ENCODE measurements around the gene ZNF525. TPM values are rescaled to one million over a fixed set of nuclear protein-coding genes. Genes with fewer than 3 reads are reported as not detected.
A peak's percentile ranks its signal among the peaks of the same experiment; 100 is the strongest.
"Not testable (repeated sequence)": the region's sequence is repeated elsewhere in the genome, so short reads cannot be mapped to it uniquely, and the experiment has no call there.

ZNF525 gene
- polyA plus RNA-seq, 1 donor from 2014 or later, result 12.4 TPM

DNA sequence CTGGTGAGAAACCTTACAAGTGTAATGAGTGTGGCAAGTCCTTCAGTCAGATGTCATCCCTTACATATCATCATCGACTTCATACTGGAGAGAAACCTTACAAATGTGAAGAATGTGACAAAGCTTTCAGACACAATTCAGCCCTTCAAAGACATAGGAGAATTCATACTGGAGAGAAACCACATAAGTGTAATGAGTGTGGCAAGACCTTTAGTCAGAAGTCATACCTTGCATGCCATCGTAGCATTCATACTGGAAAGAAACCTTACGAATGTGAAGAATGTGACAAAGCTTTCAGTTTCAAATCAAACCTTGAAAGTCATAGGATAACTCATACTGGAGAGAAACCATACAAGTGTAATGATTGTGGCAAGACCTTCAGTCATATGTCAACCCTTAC is 15.9 kb downstream of the ZNF525 start:
- Mint-ChIP-seq H3K9me3 (peaks cover 32 to 44% (median 39%) of the 10 kb centered on the region in 3 donors), H3K36me3 (peaks cover 59% of the 10 kb centered on the region), H3K4me3 (no peak overlapping the region), H3K27ac (no peak overlapping the region), H3K4me1 (no peaks in the 10 kb centered on the region), H3K27me3 (no peaks in the 10 kb centered on the region)

GRCh38 chr19:53388168-53388567 is 22.7 kb downstream of the ZNF525 start:
- Mint-ChIP-seq H3K27ac (no peak overlapping the region), H3K4me3 (peak overlapping the region in 1 of 4 donors; percentile 2), H3K27me3 (no peaks in the 10 kb centered on the region), H3K4me1 (no peaks in the 10 kb centered on the region), H3K36me3 (peaks cover 20% of the 10 kb centered on the region), H3K9me3 (peaks cover 22 to 41% (median 29%) of the 10 kb centered on the region in 3 donors)

- Mint-ChIP-seq H3K4me3 (no peak overlapping the region), H3K27me3 (no peaks in the 10 kb centered on the region), H3K27ac (no peak overlapping the region), H3K9me3 (peaks cover 20 to 34% (median 27%) of the 10 kb centered on the region in 3 donors), H3K4me1 (peaks cover 0 to 4% (median 1%) of the 10 kb centered on the region in 3 donors), H3K36me3 (peaks cover 19% of the 10 kb centered on the region)
Measured at GRCh38 chr19:53388904-53389303, 23.4 kb downstream of the ZNF525 start.

DNA sequence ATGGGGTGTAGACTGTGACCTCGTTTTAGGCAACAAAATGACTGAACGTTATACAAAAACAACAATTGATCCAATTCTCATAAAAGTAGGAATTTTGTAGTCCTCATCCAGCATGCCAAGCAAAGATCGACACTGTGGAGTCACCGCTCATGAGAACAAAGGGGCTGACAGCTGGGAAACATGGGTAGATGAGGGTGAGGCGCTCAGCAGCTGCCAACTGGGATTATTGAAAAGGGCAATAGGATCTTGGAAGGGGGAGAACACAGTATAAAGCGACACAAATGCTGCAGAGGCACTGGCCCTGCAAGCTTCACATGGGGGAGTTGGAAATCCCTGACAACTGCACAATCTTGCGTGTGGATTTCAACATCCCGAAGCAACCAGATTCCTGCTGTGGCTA is 24.1 kb downstream of the ZNF525 start:
- no peak overlapping the region for H3K27ac Mint-ChIP-seq
- H3K27me3 Mint-ChIP-seq, result no peaks in the 10 kb centered on the region
- H3K9me3 Mint-ChIP-seq, result peaks cover 19 to 32% (median 26%) of the 10 kb centered on the region in 3 donors
- H3K36me3 Mint-ChIP-seq, result peaks cover 17% of the 10 kb centered on the region
- H3K4me3 Mint-ChIP-seq, result no peak overlapping the region
- peaks cover 1 to 5% (median 2%) of the 10 kb centered on the region in 3 donors for H3K4me1 Mint-ChIP-seq

GRCh38 chr19:53389978-53390377 is 24.5 kb downstream of the ZNF525 start:
- H3K27me3 Mint-ChIP-seq, result no peaks in the 10 kb centered on the region
- H3K9me3 Mint-ChIP-seq, result peaks cover 16 to 28% (median 24%) of the 10 kb centered on the region in 3 donors
- no peak overlapping the region for H3K4me3 Mint-ChIP-seq
- peaks cover 4 to 9% (median 5%) of the 10 kb centered on the region in 3 donors for H3K4me1 Mint-ChIP-seq
- H3K27ac Mint-ChIP-seq, result no peak overlapping the region
- peaks cover 13% of the 10 kb centered on the region for H3K36me3 Mint-ChIP-seq

GRCh38 chr19:53394522-53394973 is 29.0 kb downstream of the ZNF525 start:
- Mint-ChIP-seq H3K27ac (peak overlapping the region; percentile 90 to 96 (median 93)), H3K4me3 (peak overlapping the region; percentile 97 to 99 (median 98)), H3K9me3 (peaks cover 8 to 14% (median 13%) of the 10 kb centered on the region in 3 donors), H3K27me3 (no peaks in the 10 kb centered on the region), H3K4me1 (peaks cover 11 to 34% (median 21%) of the 10 kb centered on the region in 3 donors), H3K36me3 (peaks cover 11% of the 10 kb centered on the region)

DNA sequence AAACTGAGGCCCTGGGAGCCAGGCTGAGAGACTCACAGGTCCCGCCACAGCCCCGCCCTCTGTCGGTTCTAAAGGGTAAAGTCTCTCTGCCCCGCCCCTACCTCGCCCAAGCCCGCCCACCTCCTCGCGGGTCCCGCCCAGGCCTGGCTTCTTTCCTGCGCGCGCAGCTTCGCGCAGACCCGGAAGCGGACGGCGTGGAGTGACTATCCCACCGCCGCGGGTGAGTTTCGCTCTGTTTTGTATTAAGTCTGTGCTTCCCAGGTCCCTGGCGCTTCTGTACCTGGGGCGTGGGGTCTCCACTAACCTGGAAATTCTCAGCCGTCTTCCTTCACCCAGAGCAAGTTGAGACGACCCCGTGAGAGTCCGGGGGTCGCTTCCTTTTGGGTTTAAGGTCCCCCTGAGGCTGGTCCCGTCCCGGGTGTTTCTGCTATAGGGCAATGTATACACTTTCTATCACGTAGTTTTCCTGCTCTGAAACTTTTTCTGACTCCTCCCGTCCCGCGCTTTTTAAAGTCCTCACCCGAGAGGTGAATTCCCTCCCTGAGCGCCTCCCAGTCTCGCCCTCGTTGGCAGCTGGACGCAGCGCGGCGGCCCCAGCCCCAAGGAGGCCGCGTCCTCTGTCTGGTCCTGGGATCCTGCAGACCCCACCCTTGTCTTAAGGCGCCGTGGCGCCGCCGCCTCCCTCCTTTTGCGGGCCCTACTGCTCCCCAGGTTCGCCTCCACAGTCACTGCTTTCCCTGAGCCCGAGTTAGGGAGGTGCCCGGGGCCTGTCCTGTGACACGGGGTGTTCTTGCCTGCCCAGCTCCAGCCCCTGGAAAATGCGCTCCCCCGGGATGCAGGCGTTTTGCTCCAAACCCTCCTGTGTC is 29.7 kb downstream of the ZNF525 start, which contains the start of gene ZNF765:
Gene ZNF765 (plus strand): TSS at position 176 of the 866 bp plus-strand sequence. CDS start 2,867 bp downstream, outside the sequence.
- Mint-ChIP-seq H3K4me1 (peaks cover 13 to 37% (median 21%) of the 10 kb centered on the region in 3 donors), H3K4me3 (peak within 1 kb of the TSS; percentile 97 to 99 (median 98)), H3K27me3 (no peaks in the 10 kb centered on the region), H3K36me3 (peaks cover 14% of the 10 kb centered on the region), H3K9me3 (peaks cover 7 to 14% (median 13%) of the 10 kb centered on the region in 3 donors), H3K27ac (peak within 1 kb of the TSS; percentile 90 to 96 (median 93))

DNA sequence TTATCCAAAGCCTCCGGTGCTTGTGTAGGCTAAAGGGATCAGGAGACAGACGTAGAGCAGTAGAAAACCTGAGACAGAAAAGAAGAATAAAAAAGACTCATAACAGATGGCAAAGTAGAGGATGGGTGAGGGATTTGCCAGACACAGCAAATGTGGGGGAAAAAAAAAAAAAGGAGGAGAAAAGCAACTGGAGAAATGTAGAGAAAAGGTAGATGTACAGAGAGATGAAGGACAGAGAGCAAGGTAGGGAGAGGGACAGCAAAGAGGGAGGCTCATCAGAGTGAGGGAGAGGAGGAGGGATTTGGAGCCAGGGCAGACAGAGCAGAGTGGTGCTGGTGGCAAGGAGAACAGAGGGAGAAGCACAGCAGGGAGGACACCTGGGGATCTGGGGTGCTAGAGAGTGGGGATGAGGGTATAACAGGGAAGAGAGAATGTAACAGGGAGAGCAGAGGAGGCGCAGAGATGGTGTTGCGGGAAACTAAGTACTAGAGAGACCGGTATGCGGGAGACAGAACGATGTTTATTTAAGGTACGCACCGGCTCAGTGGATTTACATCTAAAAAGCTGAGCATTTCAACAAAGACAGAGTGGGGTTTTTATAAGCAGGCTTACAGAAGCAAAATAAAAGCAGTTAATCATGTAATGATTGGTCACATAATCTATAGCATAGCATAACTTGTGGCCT is 30.5 kb downstream of the ZNF525 start:
- Mint-ChIP-seq H3K4me1 (peaks cover 16 to 40% (median 21%) of the 10 kb centered on the region in 3 donors), H3K9me3 (peaks cover 5 to 13% (median 8%) of the 10 kb centered on the region in 3 donors), H3K36me3 (peaks cover 21% of the 10 kb centered on the region), H3K27ac (peak overlapping the region; percentile 90 to 96 (median 93)), H3K4me3 (peak overlapping the region; percentile 97 to 99 (median 98))
- not testable (repeated sequence) for H3K27me3 Mint-ChIP-seq

GRCh38 chr19:53396525-53396868 is 31.0 kb downstream of the ZNF525 start:
- Mint-ChIP-seq H3K27me3 (no peaks in the 10 kb centered on the region), H3K9me3 (peaks cover 5 to 10% (median 8%) of the 10 kb centered on the region in 3 donors), H3K4me3 (peak overlapping the region in 3 of 4 donors; percentile 52 to 99 (median 97)), H3K4me1 (peaks cover 16 to 40% (median 21%) of the 10 kb centered on the region in 3 donors), H3K27ac (peak overlapping the region in 1 of 3 donors; percentile 93), H3K36me3 (peaks cover 22% of the 10 kb centered on the region)

DNA sequence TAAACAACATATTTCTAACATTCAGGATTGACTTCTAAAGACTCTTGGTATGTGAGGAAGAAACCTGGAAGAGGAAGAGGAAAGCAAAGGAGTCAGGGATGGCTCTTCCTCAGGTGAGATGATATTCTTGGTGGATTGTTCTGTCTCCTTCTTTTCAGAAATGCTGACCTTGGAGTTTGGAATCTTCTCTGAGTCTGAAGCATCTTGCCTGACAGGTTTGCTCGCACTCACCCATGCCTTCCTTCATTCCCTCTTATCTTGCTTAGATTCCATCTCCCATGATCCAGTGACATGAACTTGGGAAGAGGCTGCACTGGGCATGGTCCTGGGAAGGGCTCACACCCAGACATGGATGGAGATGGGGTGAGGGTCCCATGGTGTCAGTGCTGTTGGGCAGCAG is 32.4 kb downstream of the ZNF525 start:
- Mint-ChIP-seq H3K4me3 (peak overlapping the region in 2 of 4 donors; percentile 71 to 75), H3K36me3 (peaks cover 22% of the 10 kb centered on the region), H3K4me1 (peaks cover 16 to 40% (median 21%) of the 10 kb centered on the region in 3 donors), H3K9me3 (peaks cover 5 to 17% (median 8%) of the 10 kb centered on the region in 3 donors)
- not testable (repeated sequence) for H3K27ac Mint-ChIP-seq, H3K27me3 Mint-ChIP-seq

DNA sequence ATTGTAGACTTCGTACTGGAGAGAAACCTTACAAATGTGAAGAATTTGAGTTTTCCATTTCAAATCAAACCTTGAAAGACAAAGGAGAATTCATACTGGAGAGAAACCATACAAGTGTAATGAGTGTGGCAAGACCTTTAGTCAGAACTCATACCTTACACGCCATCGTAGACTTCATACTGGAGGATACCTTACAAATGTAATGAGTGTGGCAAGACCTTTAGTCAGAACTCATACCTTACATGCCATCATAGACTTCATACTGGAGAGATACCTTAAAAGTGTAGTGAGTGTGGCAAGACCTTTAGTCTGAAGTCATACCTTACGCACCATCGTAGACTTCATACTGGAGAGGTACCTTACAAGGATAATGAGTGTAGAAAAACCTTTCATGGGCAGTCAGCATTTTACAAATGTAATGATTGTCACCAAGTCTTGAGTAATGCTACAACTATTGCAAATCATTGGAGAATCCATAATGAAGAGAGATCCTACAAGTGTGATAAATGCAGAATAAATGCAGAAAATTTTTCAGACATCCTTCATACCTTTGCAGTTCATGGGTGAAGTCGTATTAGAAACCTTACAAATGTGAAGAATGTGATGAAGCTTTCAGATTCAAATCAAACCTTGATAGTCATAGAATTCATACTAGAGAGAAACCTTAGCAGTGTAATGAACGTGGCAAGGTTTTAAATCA is 44.1 kb downstream of the ZNF525 start:
- peaks cover 32 to 46% (median 42%) of the 10 kb centered on the region in 3 donors for H3K9me3 Mint-ChIP-seq
- H3K36me3 Mint-ChIP-seq, result peaks cover 38% of the 10 kb centered on the region
- H3K4me1 Mint-ChIP-seq, result no peaks in the 10 kb centered on the region
- no peak overlapping the region for H3K4me3 Mint-ChIP-seq
- no peak overlapping the region for H3K27ac Mint-ChIP-seq
- H3K27me3 Mint-ChIP-seq, result no peaks in the 10 kb centered on the region

DNA sequence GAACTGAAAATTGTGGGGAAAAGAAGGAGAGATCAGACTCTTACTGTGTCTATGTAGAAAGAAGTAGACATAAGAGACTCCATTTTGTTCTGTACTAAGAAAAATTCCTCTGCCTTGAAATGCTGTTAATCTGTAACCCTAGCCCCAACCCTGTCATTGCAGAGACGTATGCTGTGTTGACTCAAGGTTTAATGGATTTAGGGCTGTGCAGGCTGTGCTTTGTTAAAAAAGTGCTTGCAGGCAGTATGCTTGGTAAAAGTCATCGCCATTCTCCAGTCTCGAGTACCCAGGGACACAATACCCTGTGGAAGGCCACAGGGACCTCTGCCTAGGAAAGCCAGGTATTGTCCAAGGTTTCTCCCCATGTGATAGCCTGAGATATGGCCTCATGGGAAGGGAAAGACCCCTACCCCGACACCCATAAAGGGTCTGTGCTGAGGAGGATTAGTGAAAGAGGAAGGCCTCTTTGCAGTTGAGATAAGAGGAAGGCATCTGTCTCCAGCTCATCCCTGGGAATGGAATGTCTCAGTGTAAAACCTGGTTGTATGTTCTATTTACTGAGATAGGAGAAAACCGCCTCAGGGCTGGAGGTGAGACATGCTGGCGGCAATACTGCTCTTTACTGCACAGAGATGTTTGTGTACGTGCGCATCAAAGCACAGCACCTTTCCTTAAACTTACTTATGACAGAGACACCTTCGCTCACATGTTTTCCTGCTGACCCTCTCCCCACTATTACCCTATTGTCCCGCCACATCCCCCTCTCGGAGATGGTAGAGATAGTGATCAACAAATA is 55.2 kb downstream of the ZNF525 start:
- H3K27ac Mint-ChIP-seq, H3K27me3 Mint-ChIP-seq, H3K4me1 Mint-ChIP-seq, H3K4me3 Mint-ChIP-seq, H3K36me3 Mint-ChIP-seq: not testable (repeated sequence)
- H3K9me3 Mint-ChIP-seq, result peaks cover under 1 to 13% (median 7%) of the 10 kb centered on the region in 3 donors

- Mint-ChIP-seq H3K9me3 (peaks cover 0 to 8% (median 1%) of the 10 kb centered on the region in 3 donors), H3K27me3 (no peaks in the 10 kb centered on the region), H3K4me3 (no peak overlapping the region), H3K27ac (no peak overlapping the region), H3K4me1 (peaks cover 0 to 3% (median 2%) of the 10 kb centered on the region in 3 donors), H3K36me3 (no peaks in the 10 kb centered on the region)
Measured at GRCh38 chr19:53422551-53422950, 57.0 kb downstream of the ZNF525 start.

DNA sequence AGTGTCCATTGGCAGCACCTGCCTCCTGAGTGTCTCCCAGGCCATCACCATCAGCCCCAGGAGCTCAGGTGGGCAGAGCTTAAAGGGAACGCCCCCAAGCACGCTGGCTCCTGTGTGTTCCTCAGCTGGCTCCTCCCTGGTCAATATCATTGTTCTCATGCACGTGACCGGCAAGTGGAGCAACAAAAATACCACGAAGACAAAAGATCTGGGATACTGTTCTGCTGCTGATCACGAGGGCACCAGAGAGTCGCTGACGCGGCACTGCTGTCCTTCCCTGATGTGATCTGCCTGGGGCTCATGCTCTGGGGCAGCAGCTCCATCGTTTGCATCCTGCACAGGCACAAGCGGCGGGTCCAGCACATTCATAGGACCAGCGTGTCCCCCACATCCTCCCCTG is 57.6 kb downstream of the ZNF525 start:
- H3K36me3 Mint-ChIP-seq, H3K27ac Mint-ChIP-seq, H3K4me3 Mint-ChIP-seq, H3K9me3 Mint-ChIP-seq, H3K4me1 Mint-ChIP-seq, H3K27me3 Mint-ChIP-seq: not testable (repeated sequence)
